HEK293 (cell line): ENCODE results near the gene OR14I1.

Source experiments
- CTCF ChIA-PET: fragments of 350-600 bp; formaldehyde crosslinking; extraction: SDS; loops from one replicate; lab custom pipeline; 2021; ENCODE audit warnings: antibody characterized with exemption; lab: Yijun Ruan, JAX
- POLR2A ChIA-PET: fragments of 300-600 bp; formaldehyde crosslinking; extraction: SDS; loops from one replicate; lab custom pipeline; 2020; ENCODE audit warnings: antibody characterized with exemption, inconsistent platforms; lab: Yijun Ruan, JAX
- H3K27ac ChIP-seq: fragments of 200-500 bp; sonication (Bioruptor generic); 2 replicates; pipeline ENCODE4 v1.5.1; 2014; ENCODE audit warnings: low read depth, low read length, control low read depth, inconsistent platforms; ENCODE audit errors: extremely low read depth
- H3K36me3 ChIP-seq, 2 experiments: fragments of 200-500 bp in 1 of 2; sonication (Bioruptor generic) in 1 of 2; 1 replicate in 1 of 2; 2 replicates in 1 of 2; pipeline ENCODE4 v1.5.1; 2014 to 2017; ENCODE audit warnings: inconsistent platforms in 2 of 2, low read length in 2 of 2; ENCODE audit not compliant: control insufficient read depth in 2 of 2, insufficient read depth in 1 of 2
- H3K4me1 ChIP-seq: fragments of 200-500 bp; sonication (Bioruptor generic); 2 replicates; pipeline ENCODE4 v1.5.1; 2014; ENCODE audit warnings: mild to moderate bottlenecking, low read length, inconsistent platforms; ENCODE audit not compliant: control insufficient read depth, insufficient read depth
- H3K4me3 ChIP-seq: 2 replicates; pipeline ENCODE4 v1.5.1; 2011; ENCODE audit warnings: low read depth, mild to moderate bottlenecking, control low read depth, low read length, moderate library complexity
- H3K9me3 ChIP-seq: fragments of 200-500 bp; sonication (Bioruptor generic); 2 replicates; pipeline ENCODE4 v1.5.1; 2014; ENCODE audit warnings: low read depth, low read length, inconsistent platforms; ENCODE audit not compliant: control insufficient read depth, insufficient read depth
- RBAK ChIP-seq: fragments of 450-650 bp; formaldehyde crosslinking; IDR thresholded peaks from 2 replicates; pipeline ENCODE4 v1.5.1; 2016; ENCODE audit warnings: missing biosample characterization, missing genetic modification characterization
- SCRT2 ChIP-seq: fragments of 450-650 bp; formaldehyde crosslinking; IDR thresholded peaks from 2 replicates; pipeline ENCODE4 v1.5.1; 2016; ENCODE audit warnings: missing biosample characterization, missing genetic modification characterization
- ZBTB17 ChIP-seq: fragments of 450-650 bp; formaldehyde crosslinking; IDR thresholded peaks from 2 replicates; pipeline ENCODE4 v1.5.1; 2016; ENCODE audit warnings: missing biosample characterization, missing genetic modification characterization
- ZFP37 ChIP-seq: fragments of 450-650 bp; formaldehyde crosslinking; IDR thresholded peaks from 2 replicates; pipeline ENCODE4 v1.5.1; 2016; ENCODE audit warnings: missing biosample characterization, missing genetic modification characterization
- ZNF121 ChIP-seq: fragments of 450-650 bp; formaldehyde crosslinking; IDR thresholded peaks from 2 replicates; pipeline ENCODE4 v1.5.1; 2016; ENCODE audit warnings: missing biosample characterization, missing genetic modification characterization
- ZNF19 ChIP-seq: fragments of 450-650 bp; formaldehyde crosslinking; IDR thresholded peaks from 2 replicates; pipeline ENCODE4; 2016; ENCODE audit warnings: missing biosample characterization, missing genetic modification characterization, low read depth
- ZNF311 ChIP-seq: fragments of 450-650 bp; formaldehyde crosslinking; IDR thresholded peaks from 2 replicates; pipeline ENCODE4 v1.5.1; 2017; ENCODE audit warnings: missing biosample characterization, missing genetic modification characterization, borderline replicate concordance
- ZNF341 ChIP-seq: fragments of 450-650 bp; formaldehyde crosslinking; IDR thresholded peaks from 2 replicates; pipeline ENCODE4; 2016; ENCODE audit warnings: low read depth, missing biosample characterization, missing genetic modification characterization
- ZNF350 ChIP-seq: fragments of 450-650 bp; formaldehyde crosslinking; IDR thresholded peaks from 2 replicates; pipeline ENCODE4 v1.5.0; 2017; ENCODE audit warnings: missing biosample characterization, mild to moderate bottlenecking, missing genetic modification characterization
- ZNF514 ChIP-seq: fragments of 450-650 bp; formaldehyde crosslinking; IDR thresholded peaks from 2 replicates; pipeline ENCODE4 v1.5.1; 2016; ENCODE audit warnings: missing biosample characterization, missing genetic modification characterization
- ZNF544 ChIP-seq: fragments of 450-650 bp; formaldehyde crosslinking; IDR thresholded peaks from 2 replicates; pipeline ENCODE4 v1.5.0; 2017; ENCODE audit warnings: missing biosample characterization, missing genetic modification characterization
- ZNF585B ChIP-seq: fragments of 450-650 bp; formaldehyde crosslinking; IDR thresholded peaks from 2 replicates; pipeline ENCODE4 v1.5.1; 2016; ENCODE audit warnings: missing biosample characterization, missing genetic modification characterization
- ZSCAN30 ChIP-seq: fragments of 450-650 bp; IDR thresholded peaks from 2 replicates; pipeline ENCODE4 v1.5.1; 2018; ENCODE audit warnings: missing biosample characterization, mild to moderate bottlenecking, missing genetic modification characterization, moderate library complexity
- TF ChIP-seq, protein P1 (sequence below): fragments of 450-650 bp; formaldehyde crosslinking; IDR thresholded peaks from 2 replicates; pipeline ENCODE4 v1.5.1; 2017; ENCODE audit warnings: missing biosample characterization, missing genetic modification characterization
- TF ChIP-seq, protein P2 (sequence below): fragments of 450-650 bp; formaldehyde crosslinking; IDR thresholded peaks from 2 replicates; pipeline ENCODE4 v1.5.1; 2016; ENCODE audit warnings: missing biosample characterization, missing genetic modification characterization
- TF ChIP-seq, protein P3 (sequence below): fragments of 450-650 bp; IDR thresholded peaks from 2 replicates; pipeline ENCODE4 v1.5.1; 2018; ENCODE audit warnings: missing biosample characterization, mild to moderate bottlenecking, missing genetic modification characterization
- TF ChIP-seq, protein P4 (sequence below): fragments of 450-650 bp; formaldehyde crosslinking; IDR thresholded peaks from 2 replicates; pipeline ENCODE4 v1.5.1; 2016; ENCODE audit warnings: missing biosample characterization, missing genetic modification characterization, low read depth
- TF ChIP-seq, protein P5 (sequence below): fragments of 450-650 bp; formaldehyde crosslinking; IDR thresholded peaks from 2 replicates; pipeline ENCODE4 v1.5.1; 2017; ENCODE audit warnings: missing biosample characterization, missing genetic modification characterization

OR14I1 gene

DNA sequence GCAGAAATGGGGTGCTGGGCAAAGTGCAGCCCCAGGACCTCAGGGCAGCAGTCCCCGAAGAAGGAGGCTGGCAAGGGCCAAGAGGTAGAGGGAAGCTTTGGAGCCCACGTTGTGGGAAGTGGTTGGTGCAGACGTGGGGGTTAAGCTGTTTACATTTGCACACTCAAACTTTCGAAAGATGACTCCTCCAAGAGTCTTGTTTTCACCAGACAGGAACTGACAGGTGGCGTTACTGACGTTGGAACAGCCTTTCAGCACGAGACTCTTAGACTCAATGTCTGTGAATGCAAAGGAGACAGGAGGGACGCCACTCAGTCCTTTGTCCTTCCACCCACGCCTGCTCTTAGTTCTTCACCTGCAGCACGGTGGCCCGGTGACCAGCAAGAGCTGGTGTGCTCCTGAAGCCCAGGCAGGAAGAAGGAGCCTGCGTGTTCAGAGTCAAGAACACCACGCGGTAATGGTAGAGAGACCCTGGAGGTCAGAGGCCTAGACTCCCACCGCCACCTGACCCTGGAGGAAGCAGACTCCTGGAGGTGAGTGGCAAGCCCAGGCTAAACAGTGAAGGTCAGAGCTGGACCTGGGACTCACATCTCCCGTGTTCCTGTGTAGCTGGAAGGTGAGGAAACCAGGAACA lies 37.1 kb upstream of the OR14I1 start (continued):
- TF ChIP-seq, protein P1, sequence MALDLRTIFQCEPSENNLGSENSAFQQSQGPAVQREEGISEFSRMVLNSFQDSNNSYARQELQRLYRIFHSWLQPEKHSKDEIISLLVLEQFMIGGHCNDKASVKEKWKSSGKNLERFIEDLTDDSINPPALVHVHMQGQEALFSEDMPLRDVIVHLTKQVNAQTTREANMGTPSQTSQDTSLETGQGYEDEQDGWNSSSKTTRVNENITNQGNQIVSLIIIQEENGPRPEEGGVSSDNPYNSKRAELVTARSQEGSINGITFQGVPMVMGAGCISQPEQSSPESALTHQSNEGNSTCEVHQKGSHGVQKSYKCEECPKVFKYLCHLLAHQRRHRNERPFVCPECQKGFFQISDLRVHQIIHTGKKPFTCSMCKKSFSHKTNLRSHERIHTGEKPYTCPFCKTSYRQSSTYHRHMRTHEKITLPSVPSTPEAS (tag by site-specific recombination), result no peak
- TF ChIP-seq ZNF19 (tag by site-specific recombination) (no peak), SCRT2 (tag by site-specific recombination) (no peak), ZNF544 (tag by site-specific recombination) (no peak), ZBTB17 (tag by site-specific recombination) (no peak), ZNF341 (no peak)
- TF ChIP-seq, protein P2, sequence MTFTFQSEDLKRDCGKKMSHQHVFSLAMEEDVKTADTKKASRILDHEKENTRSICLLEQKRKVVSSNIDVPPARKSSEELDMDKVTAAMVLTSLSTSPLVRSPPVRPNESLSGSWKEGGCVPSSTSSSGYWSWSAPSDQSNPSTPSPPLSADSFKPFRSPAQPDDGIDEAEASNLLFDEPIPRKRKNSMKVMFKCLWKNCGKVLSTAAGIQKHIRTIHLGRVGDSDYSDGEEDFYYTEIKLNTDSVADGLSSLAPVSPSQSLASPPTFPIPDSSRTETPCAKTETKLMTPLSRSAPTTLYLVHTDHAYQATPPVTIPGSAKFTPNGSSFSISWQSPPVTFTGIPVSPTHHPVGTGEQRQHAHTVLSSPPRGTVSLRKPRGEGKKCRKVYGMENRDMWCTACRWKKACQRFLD (tag by site-specific recombination), result no peak

DNA sequence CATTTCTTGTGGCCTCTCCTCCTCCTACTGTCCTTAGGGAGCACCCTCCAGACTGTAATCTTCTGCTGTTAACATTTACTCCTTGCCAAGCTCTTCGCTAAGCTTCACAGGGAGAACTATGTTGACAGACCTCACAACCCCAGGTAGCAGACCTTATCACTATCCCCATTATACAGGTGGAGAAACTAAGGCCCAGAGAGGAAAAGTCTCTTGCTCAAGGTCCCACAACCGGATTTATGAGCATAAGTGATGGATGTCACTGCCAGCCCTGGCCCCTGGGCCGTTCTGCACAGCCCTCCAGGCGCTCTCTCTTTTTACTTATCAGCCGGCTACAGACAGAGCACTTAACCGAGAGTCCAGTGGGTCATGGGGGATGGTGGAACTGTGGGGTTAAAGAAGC lies 34.9 kb upstream of the OR14I1 start:
- Histone ChIP-seq H3K4me1 (no peaks in the 10 kb centered on the region), H3K4me3 (no peak overlapping the region), H3K36me3 (no peaks in the 10 kb centered on the region), H3K27ac (no peak overlapping the region), H3K9me3 (no peaks in the 10 kb centered on the region)
- TF ChIP-seq ZNF585B (no peak), ZNF514 (tag by site-specific recombination) (no peak), ZSCAN30 (no peak), ZNF121 (no peak), ZNF311 (tag by site-specific recombination) (no peak), RBAK (tag by site-specific recombination) (no peak), ZFP37 (tag by site-specific recombination) (no peak), ZNF350 (tag by site-specific recombination) (no peak)
- TF ChIP-seq, protein P1 (tag by site-specific recombination), result no peak
- TF ChIP-seq, protein P3, sequence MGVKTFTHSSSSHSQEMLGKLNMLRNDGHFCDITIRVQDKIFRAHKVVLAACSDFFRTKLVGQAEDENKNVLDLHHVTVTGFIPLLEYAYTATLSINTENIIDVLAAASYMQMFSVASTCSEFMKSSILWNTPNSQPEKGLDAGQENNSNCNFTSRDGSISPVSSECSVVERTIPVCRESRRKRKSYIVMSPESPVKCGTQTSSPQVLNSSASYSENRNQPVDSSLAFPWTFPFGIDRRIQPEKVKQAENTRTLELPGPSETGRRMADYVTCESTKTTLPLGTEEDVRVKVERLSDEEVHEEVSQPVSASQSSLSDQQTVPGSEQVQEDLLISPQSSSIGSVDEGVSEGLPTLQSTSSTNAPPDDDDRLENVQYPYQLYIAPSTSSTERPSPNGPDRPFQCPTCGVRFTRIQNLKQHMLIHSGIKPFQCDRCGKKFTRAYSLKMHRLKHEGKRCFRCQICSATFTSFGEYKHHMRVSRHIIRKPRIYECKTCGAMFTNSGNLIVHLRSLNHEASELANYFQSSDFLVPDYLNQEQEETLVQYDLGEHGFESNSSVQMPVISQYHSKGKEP (tag by site-specific recombination), result no peak
- TF ChIP-seq, protein P4, sequence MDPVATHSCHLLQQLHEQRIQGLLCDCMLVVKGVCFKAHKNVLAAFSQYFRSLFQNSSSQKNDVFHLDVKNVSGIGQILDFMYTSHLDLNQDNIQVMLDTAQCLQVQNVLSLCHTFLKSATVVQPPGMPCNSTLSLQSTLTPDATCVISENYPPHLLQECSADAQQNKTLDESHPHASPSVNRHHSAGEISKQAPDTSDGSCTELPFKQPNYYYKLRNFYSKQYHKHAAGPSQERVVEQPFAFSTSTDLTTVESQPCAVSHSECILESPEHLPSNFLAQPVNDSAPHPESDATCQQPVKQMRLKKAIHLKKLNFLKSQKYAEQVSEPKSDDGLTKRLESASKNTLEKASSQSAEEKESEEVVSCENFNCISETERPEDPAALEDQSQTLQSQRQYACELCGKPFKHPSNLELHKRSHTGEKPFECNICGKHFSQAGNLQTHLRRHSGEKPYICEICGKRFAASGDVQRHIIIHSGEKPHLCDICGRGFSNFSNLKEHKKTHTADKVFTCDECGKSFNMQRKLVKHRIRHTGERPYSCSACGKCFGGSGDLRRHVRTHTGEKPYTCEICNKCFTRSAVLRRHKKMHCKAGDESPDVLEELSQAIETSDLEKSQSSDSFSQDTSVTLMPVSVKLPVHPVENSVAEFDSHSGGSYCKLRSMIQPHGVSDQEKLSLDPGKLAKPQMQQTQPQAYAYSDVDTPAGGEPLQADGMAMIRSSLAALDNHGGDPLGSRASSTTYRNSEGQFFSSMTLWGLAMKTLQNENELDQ (tag by site-specific recombination), result no peak
- TF ChIP-seq, protein P5, sequence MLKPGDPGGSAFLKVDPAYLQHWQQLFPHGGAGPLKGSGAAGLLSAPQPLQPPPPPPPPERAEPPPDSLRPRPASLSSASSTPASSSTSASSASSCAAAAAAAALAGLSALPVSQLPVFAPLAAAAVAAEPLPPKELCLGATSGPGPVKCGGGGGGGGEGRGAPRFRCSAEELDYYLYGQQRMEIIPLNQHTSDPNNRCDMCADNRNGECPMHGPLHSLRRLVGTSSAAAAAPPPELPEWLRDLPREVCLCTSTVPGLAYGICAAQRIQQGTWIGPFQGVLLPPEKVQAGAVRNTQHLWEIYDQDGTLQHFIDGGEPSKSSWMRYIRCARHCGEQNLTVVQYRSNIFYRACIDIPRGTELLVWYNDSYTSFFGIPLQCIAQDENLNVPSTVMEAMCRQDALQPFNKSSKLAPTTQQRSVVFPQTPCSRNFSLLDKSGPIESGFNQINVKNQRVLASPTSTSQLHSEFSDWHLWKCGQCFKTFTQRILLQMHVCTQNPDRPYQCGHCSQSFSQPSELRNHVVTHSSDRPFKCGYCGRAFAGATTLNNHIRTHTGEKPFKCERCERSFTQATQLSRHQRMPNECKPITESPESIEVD (tag by site-specific recombination), result no peak
- POLR2A ChIA-PET, result no interaction called here
- CTCF ChIA-PET, result no interaction called here
